ENCODE measurements around the gene KRTAP5-4.
"Not testable (repeated sequence)": the region's sequence is repeated elsewhere in the genome, so short reads cannot be mapped to it uniquely, and the experiment has no call there.

KRTAP5-4 gene

GRCh38 chr11:1600626-1601025 is 21.3 kb downstream of the KRTAP5-4 start:
- no peak for DNase-seq (ENCODE audit: low read depth, low spot score)

- DNase-seq (ENCODE audit: low read depth, low spot score) = no peak
Observed at GRCh38 chr11:1598816-1599215, 23.1 kb downstream of the KRTAP5-4 start.

- not testable (repeated sequence) for DNase-seq (ENCODE audit: low read depth, low spot score)
Observed at GRCh38 chr11:1598406-1598805, 23.5 kb downstream of the KRTAP5-4 start.

- DNase-seq (ENCODE audit: low read depth, low spot score) = no peak
Observed at GRCh38 chr11:1597994-1598380, 24.0 kb downstream of the KRTAP5-4 start, which contains the start of gene KRTAP5-2. KRTAP5-2 (minus strand) TSS chr11:1598294; CDS start chr11:1598250, 44 bp downstream.

- DNase-seq (ENCODE audit: low read depth, low spot score) = no peak
Observed at GRCh38 chr11:1597331-1597993, 24.5 kb downstream of the KRTAP5-4 start.

GRCh38 chr11:1596576-1597121 is 25.3 kb downstream of the KRTAP5-4 start:
- not testable (repeated sequence) for DNase-seq (ENCODE audit: low read depth, low spot score)

GRCh38 chr11:1595994-1596575 is 25.9 kb downstream of the KRTAP5-4 start:
- DNase-seq (ENCODE audit: low read depth, low spot score) = not testable (repeated sequence)

- no peak for DNase-seq (ENCODE audit: low read depth, low spot score)
Observed at GRCh38 chr11:1592628-1593027, 29.3 kb downstream of the KRTAP5-4 start.

- no peak for DNase-seq (ENCODE audit: low read depth, low spot score)
Observed at GRCh38 chr11:1589996-1590395, 31.9 kb downstream of the KRTAP5-4 start.

- DNase-seq (ENCODE audit: low read depth, low spot score) = not testable (repeated sequence)
Observed at GRCh38 chr11:1589191-1589963, 32.6 kb downstream of the KRTAP5-4 start.

GRCh38 chr11:1586699-1587098 is 35.2 kb downstream of the KRTAP5-4 start:
- no peak for DNase-seq (ENCODE audit: low read depth, low spot score)

GRCh38 chr11:1584661-1585370 is 37.1 kb downstream of the KRTAP5-4 start, which contains the start of gene KRTAP5-1:
KRTAP5-1 (minus strand) TSS chr11:1585283; CDS start chr11:1585249, 34 bp downstream.
- DNase-seq (ENCODE audit: low read depth, low spot score) = not testable (repeated sequence)

- DNase-seq (ENCODE audit: low read depth, low spot score) = not testable (repeated sequence)
Observed at GRCh38 chr11:1582909-1583308, 39.0 kb downstream of the KRTAP5-4 start.

- DNase-seq (ENCODE audit: low read depth, low spot score) = no peak
Observed at GRCh38 chr11:1581976-1582375, 40.0 kb downstream of the KRTAP5-4 start.

GRCh38 chr11:1576825-1577224 is 45.1 kb downstream of the KRTAP5-4 start:
- DNase-seq (ENCODE audit: low read depth, low spot score) = no peak

- not testable (repeated sequence) for DNase-seq (ENCODE audit: low read depth, low spot score)
Observed at GRCh38 chr11:1575756-1576155, 46.2 kb downstream of the KRTAP5-4 start.

- no peak for DNase-seq (ENCODE audit: low read depth, low spot score)
Observed at GRCh38 chr11:1574933-1575242, 47.0 kb downstream of the KRTAP5-4 start.

GRCh38 chr11:1574238-1574932 is 47.6 kb downstream of the KRTAP5-4 start:
- DNase-seq (ENCODE audit: low read depth, low spot score) = no peak

GRCh38 chr11:1573903-1574237 is 48.1 kb downstream of the KRTAP5-4 start:
- DNase-seq (ENCODE audit: low read depth, low spot score) = no peak

GRCh38 chr11:1573077-1573902 is 48.6 kb downstream of the KRTAP5-4 start:
- no peak for DNase-seq (ENCODE audit: low read depth, low spot score)
